HS-27A (cell line): Measurements from ENCODE around the gene COL18A1.
A peak's percentile ranks its signal among the peaks of the same experiment; 100 is the strongest.
"Not testable (repeated sequence)": the region's sequence is repeated elsewhere in the genome, so short reads cannot be mapped to it uniquely, and the experiment has no call there.

ENCODE experiments used
- DNase-seq: peaks from one replicate; pipeline ENCODE4 v3.0.0-alpha.2; 2012; ENCODE audit warnings: low read depth, missing footprints

The COL18A1 gene

GRCh38 chr21:45404730-45405270 is at the start of gene COL18A1:
Gene COL18A1 (plus strand): TSS chr21:45405165. CDS start chr21:45405231, 66 bp downstream.
- DNase-seq: no peak

DNA sequence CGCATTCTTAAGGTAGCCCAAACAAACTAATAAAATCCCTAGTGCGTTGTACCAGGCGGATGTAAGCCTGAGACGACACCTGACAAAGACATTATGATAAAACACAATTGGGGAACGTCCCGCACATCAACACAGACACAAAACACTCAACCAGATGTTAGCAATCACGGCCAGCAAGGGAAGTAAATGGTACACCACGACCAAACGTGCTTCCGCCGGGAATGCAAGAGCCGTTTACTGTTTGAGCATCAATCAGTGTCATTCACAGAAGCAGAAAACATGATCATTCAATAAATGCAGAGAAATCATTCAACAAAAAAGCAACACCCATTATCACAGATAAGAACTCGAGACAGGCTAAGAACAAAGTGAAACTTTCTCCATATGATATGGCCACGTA is 49.4 kb upstream of the COL18A1 start:
- no peak for DNase-seq

DNA sequence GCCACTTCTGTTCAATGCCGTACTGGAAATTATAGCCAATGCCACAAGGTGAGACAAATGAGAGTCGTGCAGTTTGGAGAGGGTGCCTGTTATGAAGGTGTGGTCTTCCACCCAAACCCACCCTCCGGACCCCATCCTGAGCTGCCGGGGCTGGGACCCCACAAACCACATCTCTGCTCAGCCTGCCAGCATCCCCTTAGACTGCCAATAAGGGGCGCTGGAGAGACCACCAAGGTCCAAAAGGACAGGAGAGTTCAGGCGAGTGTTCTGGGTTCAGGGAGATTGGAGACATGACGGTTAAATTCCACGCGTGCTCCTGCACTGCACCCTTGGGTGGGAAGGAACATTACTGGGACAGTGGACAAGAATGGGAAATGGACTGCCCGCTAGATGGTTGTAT is 48.7 kb upstream of the COL18A1 start:
- DNase-seq: no peak

GRCh38 chr21:45356653-45357435 is 48.1 kb upstream of the COL18A1 start:
- no peak for DNase-seq

DNA sequence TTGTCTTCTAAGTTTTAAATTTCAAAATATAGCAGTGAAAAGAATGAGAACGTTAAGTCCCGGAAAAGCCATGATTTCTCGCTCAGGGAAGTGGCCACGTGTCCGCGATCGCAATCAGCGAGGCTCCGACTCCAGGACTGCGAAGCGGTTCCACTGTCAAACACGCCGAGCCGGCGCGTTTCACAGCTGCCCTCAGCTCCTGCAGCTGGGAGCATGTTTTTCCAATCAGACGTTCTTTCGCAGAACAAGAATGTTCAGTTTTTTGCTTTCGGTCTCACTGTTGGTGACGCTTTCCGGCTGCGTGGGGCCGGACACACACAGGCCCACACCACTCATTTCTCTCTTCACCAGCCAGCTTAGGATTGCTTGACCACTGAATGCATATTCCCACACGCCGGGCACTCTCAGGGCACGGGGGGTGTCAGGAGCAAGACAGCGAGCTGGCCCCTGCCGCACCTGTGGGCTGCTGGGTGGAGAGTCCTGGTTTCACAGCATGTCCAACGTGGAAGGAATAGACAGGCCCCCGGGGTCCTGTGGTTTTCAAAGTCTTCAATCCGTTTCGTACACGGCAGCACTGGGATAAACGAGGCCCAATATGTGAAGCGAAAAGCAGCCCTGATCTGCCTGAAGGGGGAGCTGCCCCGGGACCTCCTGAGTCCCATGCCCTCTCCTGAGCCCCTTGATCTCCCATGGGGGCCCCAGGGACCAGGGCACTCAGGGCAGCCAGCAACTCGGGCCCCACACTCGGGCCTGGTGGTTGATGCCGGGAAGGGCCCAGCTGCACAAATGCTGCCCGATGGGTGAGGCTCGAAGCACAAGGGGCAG is 47.3 kb upstream of the COL18A1 start:
- no peak for DNase-seq

- DNase-seq: no peak
Measured at GRCh38 chr21:45358261-45358670, 46.7 kb upstream of the COL18A1 start.

DNA sequence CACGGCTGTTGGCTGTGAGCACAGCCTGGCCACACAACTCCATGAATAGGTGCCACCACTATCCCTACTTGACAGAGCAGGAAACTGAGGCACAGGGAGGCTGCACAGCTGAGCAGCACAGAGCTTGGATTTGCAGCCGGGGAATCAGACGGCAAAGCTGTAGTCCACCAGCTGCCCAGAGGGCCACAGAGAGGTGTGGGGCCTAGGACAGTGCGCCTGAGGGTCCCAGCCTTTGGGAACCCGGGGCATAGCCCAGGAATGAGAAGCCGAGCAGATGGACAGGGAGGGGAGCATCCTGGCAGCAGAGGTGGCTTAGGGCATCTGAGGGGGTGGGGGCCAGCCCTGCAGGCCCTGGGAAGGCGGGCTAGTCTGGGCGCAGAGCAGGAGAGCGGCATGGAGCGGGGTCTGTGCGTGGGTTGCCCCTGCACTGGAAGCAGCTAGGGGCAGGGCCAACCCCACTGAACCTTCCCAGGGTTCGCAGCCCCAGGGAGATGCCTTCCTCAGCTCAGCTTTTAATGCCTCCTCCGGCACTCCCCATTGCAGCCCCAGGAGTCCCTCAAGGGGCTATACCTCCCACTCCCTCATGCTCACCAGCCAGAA is 46.2 kb upstream of the COL18A1 start:
- no peak for DNase-seq

DNA sequence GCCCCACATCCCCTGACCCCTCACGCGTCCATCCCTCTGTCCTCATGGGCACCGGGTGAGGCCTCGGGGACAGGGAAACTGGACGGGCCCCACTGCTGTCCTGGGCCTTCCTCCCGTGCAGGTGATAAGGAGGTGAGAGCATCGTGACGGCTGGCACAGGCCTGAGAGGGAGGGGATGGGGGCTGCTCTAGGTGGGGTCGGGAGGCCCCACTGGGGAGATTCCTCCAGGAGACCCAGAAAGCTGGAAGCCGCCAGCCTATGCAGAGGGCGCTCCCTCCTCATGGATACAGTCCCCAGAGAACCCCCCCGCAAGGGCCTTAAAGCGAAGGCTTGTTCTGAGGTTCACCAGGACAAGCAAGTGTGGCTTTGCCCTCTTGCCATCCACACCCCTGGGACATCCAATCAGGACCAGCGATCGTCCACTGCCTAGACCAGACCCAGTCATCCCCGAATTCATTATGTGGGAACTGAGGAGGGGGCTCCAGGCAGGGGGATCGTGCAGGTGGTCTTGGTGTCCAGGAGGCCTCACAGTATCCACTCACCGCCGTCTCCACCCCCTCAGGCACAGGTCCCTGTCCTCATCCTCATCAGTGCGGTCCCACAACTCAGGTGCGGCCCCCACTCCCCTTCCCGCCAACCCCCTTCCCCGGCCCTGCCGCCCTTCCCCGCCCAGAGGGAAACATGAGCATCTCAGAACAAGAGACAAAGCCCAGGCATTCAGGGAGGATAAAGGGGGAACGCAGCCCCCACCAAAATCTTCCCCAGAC is 45.3 kb upstream of the COL18A1 start:
- no peak for DNase-seq

DNA sequence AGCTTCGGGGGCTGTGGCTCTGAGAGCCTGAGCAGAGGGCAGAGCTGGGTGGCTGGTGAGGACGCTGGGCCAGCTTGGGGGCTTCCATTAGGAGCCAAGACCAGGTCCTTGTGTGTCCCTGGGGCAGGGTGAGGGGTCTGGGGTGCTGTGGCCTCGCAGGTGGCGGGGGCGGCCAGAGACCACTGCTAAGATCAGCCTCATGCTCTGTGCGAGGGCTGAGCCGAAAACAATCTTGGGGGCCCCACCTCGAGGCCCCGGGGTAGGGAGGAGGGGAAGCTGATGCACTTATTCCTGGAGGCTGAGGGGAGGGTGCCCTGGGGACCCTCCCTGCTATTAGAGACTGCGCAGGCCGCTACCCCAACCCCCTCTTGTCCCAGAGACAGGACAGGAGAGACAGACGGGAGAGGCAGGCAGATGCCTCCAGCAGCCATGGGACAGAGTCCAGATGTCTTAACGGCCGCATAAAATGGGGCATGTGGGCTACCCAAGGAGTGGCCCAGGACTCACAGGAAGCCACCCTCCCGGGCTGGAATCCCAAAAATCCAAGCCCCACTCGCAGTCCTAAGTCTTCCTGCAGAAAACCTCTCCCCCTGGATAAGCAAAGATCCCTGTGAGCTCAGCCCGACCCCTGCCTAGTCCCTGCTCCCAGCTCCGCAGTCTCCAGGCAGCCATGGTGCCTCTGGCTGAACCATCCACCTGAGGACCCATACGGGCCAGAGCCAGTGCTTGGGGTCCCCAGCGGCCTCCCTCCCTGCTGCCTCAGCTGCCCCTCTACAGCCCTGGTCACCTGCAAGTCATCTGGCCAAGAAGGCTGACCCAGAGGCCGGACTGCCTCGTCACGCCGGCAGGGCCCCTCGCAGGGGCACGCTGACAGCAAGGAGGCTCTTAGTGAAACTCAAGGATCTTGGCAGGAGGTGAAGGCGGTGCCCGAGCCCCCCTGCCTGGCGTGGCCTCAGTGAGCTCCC is 43.6 kb upstream of the COL18A1 start:
- DNase-seq: no peak

GRCh38 chr21:45362077-45362747 is 42.8 kb upstream of the COL18A1 start:
- no peak for DNase-seq

DNA sequence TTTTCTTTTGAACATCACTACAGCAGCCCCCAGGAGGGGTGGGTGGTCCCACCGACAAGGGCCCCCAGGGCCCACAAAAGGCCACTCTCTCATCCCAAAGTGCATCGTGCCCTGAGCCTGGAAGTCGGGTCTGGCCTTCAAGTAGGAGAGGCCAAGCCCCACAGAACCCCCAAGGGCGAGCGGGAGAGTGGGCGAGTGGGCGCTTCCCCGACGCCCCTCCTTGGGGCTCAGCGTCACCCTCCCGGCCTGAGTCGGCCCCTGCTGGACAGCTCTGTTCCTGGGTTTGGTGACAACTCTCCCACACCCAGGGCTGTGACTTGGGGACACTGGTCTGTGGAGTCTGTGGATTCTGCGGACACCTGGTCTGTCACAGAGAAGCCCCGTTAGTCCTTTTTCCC is 42.2 kb upstream of the COL18A1 start:
- no peak for DNase-seq

- DNase-seq: not testable (repeated sequence)
Measured at GRCh38 chr21:45363272-45363671, 41.7 kb upstream of the COL18A1 start.

GRCh38 chr21:45363921-45364467 is 41.0 kb upstream of the COL18A1 start:
- peak; percentile 98 for DNase-seq

DNA sequence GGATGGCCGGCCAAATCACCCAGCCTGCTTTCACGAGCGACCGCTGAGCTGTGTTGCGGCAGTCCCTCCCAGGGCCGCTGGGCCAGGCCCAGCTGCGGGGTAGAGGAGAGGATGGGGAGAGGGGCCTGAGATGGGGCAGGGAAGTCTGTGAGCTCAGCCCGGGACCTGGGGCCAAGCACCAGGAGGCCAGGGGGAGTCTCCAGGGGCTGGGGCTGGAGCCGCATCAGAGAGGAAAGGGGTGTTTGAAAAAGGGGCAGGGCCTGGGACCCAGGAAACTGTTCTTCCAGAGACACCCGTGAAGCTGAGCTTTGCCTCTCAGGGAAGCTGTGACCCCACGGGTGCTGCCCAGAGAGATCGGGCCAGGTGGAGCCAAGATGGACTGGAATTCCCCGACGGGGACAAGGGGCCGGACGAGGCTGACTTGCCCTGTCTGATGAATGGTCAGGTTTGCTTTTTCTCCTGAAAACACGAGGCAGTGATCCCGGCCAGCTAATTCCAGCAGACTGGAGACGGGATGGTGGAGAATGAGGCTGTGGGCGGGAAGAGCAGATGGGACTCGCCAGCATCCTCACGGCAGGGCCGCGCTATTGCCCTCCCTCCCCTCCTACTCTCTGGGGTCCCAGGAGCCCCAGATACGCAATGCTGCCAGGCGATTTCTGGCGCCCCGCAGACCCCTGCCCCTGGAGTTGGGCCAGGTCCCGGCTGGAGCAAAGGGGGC is 40.3 kb upstream of the COL18A1 start:
- no peak for DNase-seq

DNA sequence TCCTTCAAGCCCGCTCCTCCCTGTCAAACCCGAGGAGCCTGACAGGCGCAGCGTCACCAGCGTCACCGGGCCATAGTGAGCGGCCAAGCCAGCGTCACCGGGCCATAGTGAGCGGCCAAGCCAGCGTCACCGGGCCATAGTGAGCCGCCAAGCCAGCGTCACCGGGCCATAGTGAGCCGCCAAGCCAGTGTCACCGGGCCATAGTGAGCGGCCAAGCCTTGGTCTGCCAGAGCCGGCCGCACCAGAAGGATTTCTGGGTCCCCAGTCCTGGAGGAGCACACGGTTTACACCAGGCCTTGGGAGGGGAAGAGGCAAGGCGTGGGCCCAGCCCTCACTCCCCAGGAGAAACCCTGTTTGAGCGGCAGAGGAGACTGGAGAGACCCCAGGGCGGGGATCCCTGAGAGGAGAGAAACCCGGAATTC is 39.8 kb upstream of the COL18A1 start:
- no peak for DNase-seq

DNA sequence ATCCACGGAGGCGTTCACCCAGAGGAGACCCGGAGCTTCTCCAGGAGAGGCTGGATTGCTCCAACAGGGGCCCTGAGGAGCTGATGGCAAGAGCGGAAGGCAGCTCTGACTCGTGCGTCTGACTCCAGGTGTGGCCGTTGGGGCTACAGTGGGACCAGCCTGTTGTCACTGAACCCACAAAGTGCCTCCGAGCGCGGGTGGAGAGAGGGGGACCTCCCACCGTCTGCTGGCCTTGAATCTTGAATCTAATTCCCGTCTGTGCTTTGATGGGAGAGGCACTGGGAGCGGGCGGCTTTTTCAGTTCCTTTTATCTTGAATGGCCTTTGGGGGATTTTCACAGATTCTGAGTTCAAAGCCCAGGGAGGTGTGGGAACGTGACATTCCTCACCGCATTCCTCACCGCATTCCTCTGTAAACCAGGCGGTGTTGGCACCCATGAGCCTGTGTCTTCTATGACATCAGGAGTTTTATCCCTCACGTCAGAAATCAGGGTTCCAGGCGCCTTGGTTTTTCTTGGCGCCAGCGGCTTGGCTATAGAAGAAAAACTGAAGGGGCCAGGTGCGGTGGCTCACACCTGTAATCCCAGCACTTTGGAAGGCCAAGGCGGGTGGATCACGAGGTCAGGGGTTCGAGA is 39.2 kb upstream of the COL18A1 start:
- DNase-seq: peak; percentile 85

DNA sequence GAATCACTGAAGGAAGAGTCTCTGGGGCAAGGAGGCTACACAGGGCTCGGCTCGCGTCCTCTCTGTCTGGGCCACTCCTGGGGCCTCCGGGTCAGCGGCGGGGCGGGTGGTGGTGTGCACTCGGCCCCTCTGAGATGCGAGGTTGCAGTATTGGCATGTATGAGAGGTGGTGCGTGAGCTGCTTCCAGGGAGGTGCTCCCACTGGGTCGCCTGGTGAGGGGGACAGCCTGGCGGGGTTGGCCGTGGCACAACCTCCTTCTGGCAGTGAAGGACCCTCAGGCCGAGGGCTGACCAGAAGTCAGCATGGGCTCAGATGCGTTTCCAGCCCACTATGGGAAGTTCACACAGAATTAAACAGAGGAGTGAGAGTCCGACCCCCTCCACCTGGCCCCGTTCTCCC is 38.5 kb upstream of the COL18A1 start:
- DNase-seq: no peak

DNA sequence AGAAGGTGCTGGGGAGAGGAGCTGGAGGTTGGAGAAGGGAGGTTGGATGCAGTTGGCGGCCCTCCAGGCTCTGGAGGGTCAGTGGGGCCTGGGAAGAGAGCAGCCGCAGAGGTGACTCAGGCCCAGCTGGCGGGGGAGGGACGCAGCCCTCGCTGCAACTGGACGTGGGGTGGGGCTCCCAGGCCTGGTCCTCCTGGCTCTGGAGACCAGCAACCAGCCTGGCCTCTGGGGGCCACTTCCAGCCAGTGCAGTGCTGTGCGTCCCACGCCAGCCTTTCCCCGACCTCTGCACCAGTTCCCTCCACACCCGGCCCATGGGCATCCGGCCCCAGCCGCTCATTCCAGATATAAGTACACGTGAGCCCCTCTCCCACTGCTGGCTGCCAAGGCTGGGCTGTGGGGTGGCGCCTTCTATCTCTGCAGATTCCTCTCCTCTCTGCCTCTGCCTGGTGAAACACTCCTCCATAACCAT is 38.0 kb upstream of the COL18A1 start:
- DNase-seq: peak; percentile 89
